Astrocyte of the cerebellum (primary cell): ENCODE data around the gene PACRG.

Source experiments
- DNase-seq: peaks from one replicate; pipeline ENCODE4 v3.0.0-alpha.2; 2011; ENCODE audit warnings: low read depth
- H3K4me3 ChIP-seq: 2 replicates; pipeline ENCODE4 v1.5.1; 2011; ENCODE audit warnings: mild to moderate bottlenecking, low read depth, low read length, moderate library complexity
- in situ Hi-C: cut with HindIII; loops from 2 replicates; pipeline ENCODE4 v1.10.0; 2017; ENCODE audit warnings: low sequenced_read_pairs
- TF ChIP-seq, protein P1 (sequence below): IDR thresholded peaks from 2 replicates; pipeline ENCODE4 v1.5.1; 2012; ENCODE audit warnings: low read length, low read depth, moderate library complexity, mild to moderate bottlenecking; ENCODE audit errors: missing control alignments

PACRG gene

DNA sequence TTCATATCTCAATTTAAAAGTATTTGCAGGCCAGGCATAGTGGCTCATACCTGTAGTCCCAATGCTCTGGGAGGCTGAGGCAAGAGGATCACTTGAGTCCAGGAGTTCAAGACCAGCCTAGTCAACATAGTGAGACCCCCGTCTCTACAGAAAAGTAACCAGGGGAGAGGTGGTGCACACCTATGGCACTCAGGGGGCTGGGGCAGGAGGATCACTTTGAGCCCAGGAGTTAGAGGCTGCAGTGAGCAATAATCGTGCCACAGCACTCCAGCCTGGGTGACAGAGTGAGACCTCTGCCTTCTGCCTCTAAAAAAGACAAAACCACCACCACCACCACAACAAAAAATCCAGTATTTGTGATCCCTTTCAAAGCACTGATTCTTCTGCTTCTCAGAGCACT is 501.3 kb downstream of the PACRG start:
- in situ Hi-C loops, result no loop called here
- H3K4me3 ChIP-seq, result no peak overlapping the region
- no peak for DNase-seq
- TF ChIP-seq, protein P1, sequence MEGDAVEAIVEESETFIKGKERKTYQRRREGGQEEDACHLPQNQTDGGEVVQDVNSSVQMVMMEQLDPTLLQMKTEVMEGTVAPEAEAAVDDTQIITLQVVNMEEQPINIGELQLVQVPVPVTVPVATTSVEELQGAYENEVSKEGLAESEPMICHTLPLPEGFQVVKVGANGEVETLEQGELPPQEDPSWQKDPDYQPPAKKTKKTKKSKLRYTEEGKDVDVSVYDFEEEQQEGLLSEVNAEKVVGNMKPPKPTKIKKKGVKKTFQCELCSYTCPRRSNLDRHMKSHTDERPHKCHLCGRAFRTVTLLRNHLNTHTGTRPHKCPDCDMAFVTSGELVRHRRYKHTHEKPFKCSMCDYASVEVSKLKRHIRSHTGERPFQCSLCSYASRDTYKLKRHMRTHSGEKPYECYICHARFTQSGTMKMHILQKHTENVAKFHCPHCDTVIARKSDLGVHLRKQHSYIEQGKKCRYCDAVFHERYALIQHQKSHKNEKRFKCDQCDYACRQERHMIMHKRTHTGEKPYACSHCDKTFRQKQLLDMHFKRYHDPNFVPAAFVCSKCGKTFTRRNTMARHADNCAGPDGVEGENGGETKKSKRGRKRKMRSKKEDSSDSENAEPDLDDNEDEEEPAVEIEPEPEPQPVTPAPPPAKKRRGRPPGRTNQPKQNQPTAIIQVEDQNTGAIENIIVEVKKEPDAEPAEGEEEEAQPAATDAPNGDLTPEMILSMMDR, result no peak

DNA sequence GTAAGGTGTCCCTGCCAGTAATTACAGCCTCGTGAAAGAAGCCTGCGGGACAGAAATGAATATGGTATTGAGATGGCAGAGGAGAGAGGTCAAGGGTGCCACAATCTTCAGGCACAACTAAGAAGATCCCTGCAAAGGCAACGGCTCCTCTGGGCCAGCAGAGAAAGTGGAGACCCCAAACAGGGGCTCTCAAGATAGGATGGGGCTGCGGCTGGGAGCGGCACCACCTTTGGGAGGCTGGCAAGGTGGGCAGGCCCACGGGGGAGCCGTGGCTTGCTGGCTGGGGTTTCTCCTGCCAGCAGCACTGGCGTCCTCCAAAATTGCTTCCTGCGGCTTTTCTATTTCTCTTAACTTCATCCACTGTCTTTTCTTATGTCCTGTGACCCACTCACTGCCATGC is 503.1 kb downstream of the PACRG start:
- no peak overlapping the region for H3K4me3 ChIP-seq
- in situ Hi-C loops, result no loop called here
- no peak for DNase-seq
- TF ChIP-seq, protein P1, result no peak

DNA sequence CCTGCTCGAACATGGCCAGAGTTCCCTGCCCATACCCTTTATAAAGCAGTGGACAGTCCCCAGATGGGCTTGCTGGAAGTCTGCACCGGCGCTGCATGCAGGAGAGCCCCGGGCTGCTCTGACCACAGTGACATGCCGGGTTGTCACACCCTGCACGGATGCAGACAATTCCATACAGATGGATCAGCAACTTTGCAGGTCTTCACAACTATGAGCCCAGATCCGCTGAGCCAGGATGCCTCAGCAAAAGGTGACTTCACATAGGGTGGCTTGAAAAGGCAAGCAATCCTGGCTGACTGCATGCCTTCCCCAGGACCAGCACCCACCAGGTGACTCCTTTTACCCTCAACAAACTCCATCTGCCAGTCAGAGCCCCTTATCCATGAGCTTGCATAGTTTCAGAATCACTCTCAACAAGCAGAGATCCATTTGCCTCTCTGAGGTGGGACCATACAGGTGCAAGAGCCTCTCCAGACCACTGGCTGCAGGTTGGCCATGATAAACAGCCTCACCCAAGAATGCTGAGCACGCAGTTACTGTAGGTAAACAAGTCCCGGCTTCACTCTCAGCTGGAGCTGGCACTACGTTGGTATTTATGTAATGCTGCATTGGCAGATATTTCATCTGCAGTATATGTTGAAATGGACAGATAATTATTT is 503.7 kb downstream of the PACRG start:
- no peak overlapping the region for H3K4me3 ChIP-seq
- in situ Hi-C loops, result no loop called here
- TF ChIP-seq, protein P1, result no peak
- DNase-seq, result no peak

DNA sequence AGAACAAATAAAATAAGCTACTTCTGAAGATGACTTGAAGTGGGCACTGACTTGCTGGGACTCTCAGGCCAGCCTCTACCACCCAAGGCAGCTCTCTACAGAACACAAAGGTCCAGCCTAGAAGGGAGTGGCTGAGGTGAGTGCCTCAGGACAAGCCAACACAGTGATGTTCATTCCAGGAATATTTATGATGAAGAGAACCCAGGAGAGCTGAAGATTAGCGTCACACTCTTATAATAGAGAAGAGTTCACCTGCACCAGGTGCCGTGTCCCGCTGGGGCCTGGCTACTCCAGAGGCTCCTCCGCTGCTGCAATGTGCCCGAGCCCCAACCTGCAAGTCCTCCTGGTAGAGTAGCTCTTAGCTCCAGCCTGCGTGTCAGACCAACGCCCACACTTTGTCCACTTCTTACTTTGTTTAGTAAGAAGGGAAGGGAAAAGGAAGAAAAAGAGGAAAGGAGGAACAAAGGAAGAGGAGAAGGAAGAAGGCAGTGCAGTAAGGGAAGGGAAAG is 504.3 kb downstream of the PACRG start:
- TF ChIP-seq, protein P1, result no peak
- in situ Hi-C loops, result no loop called here
- DNase-seq, result no peak
- H3K4me3 ChIP-seq, result no peak overlapping the region

DNA sequence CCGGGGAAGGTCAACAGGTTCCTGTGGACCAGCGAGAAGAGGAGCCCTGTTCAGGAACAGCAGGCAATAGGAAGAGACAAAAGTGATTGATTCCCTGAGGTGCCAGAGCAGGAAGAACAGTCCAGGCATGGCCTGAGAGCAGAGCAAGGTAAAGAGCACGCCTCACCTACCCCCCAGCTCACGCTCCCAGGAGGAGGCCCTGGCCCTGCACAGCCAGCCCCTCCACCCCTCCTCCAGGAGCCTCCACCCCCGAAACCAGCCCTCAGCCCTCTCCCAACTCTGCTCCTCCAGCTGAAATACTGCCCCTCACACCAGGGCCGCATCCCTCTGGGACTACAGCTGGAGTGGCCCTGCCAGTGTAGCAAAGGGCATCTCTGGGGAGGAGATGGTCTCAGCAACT is 504.9 kb downstream of the PACRG start:
- DNase-seq, result no peak
- TF ChIP-seq, protein P1, result no peak
- no peak overlapping the region for H3K4me3 ChIP-seq
- in situ Hi-C loops, result no loop called here

DNA sequence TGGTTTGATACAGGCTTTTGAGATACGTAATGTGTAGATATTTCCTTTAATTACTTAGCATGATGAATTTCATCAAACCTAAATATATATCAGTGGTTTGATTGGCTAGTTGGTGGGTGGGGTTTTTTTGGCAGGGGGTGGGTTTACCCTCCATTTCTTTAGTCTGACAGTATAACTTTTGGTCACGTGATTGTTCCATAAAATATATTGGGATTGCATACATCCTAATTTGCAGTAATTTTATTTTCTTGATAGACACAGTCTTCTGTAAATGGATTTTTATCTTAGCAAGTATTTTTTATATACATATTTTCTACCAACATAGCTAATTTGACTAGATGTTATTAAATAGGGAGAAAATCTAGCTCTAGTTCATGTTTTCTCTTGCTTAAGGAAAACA is 509.3 kb downstream of the PACRG start:
- TF ChIP-seq, protein P1, result no peak
- in situ Hi-C loops, result no loop called here
- no peak overlapping the region for H3K4me3 ChIP-seq

More for the DNA sequence above, 509.3 kb downstream of the PACRG start:
- no peak for DNase-seq
